T-helper 2 cell treated with Interferon-gamma antibody and Interleukin-4, amounts not matched to agents 100 ng/mL and 5 ng/mL, for 36 hours (primary cell): ENCODE data around the gene EFS. TPM values are rescaled to one million over a fixed set of nuclear protein-coding genes. Genes with fewer than 3 reads are reported as not detected.
"Not testable (repeated sequence)": the region's sequence is repeated elsewhere in the genome, so short reads cannot be mapped to it uniquely, and the experiment has no call there.

Experiments used
- intact Hi-C: fragments of 100-400 bp; cut with micrococcal nuclease; formaldehyde crosslinking; loops from one replicate; pipeline ENCODE4 v1.15.1; 2023
- total RNA-seq: library from RNA; stranded (reverse); gene quantifications from 2 replicates; pipeline ENCODE4 v1.2.3, GENCODE V29; 2022

The EFS gene
- total RNA-seq, 1 donor from 2014 or later: not detected

DNA sequence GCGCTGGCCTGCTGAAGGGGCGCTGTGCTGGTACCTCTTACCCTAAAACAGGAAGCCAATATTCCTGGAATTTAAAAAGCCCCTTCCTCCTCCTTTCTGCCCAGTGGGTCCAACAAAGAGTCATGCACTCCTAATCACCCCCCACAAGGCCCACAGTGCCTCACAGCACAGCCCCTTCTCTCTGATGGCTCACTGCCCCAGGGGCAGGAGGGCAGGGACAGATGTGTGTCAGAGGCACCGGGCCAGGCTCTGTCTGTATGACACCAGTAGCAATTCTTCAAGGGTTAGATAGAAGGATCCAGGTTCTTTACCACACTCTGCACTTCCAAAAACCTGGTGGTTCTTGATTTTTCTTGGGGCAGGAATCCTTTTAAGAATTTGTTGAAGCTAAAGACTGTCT lies 34.2 kb upstream of the EFS start:
- intact Hi-C loops: no loop called here

DNA sequence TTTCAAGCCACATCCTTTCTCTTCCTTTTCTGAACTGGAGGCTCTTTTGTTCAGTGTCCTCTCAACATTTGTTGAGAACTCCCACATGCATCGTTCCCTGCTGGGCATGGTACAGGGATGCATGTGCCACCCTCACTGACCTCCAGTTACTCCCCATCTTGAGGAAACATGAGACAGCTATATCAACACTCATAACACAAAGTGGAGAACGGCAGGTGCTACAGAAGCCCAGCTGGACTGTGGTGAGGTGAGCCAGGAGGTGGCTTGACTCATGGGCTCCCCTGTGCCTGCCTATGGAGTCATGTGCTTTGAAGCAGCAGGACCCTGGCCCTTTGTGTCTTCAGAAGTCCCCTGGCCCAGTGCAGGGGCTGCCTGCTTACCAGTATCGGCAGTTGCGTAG lies 33.4 kb upstream of the EFS start:
- intact Hi-C loops: no loop called here

DNA sequence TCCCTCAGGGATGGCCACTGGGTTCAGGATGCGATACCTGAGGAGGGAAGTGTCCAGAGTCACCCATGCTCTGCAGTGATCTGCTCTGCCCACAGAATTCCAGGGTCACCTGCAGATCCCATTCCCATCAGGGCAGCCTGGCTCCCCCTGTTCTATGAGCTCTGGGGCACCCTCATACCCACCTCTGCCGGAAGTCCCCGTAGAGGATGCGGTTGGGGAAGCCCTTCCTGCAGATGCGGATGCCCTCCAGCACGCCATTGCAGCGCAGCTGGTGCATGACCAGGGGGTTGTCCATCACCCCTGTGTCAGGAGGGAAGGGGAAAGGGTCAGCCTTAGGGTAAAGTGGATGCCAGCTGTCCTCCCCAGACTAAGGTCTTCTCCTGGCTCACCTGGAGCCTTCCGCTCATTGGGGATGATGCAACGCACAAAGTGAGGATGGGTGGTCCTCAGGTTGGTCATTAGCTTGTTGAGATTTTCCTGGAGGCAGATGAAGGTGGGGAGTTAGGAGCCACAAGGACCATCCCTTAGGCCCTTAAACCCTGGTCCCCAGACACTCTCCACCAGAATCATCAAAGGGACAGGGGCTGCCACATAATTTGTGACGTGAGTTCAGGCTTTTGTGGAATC lies 31.9 kb upstream of the EFS start:
- intact Hi-C loops: no loop called here

DNA sequence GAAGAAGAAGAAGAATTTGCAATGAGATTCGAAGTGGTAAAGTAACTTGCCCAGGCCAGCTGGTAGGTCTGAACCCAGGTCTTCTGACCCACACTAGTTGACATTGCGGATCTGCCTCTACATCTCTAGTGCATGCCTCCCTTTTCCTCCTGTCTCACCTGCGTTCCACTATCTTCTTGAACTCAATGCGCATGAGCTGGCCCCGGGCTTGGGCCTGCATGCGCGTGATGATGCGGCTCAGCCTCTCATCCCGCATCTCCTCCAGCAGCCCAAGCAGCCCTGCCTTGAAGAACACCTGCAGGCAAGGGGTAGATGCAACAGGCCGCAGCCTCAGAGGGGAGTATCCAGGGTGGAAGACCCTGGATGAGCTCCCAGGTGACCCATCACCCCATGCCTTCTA lies 31.2 kb upstream of the EFS start:
- intact Hi-C loops: no loop called here

DNA sequence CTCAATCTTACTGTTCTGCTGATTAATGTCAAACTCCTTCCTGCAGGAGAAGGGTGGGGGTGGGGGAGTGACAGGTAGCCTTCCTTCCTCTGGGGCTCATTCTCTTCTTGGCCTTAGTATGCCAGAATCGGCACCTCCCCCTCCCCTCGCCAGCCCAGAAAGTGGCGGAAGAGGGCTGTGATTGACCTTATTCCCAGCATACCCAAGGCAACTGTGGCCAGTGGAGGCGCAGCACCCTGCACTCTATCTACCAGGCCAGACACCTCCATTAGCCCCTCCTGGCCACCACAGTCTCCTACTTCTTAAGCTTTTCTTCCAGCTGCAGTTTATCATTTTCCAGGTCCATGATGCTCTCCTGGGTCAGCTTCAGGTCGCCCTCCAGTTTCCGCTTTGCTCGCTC lies 27.6 kb upstream of the EFS start:
- intact Hi-C loops: no loop called here

DNA sequence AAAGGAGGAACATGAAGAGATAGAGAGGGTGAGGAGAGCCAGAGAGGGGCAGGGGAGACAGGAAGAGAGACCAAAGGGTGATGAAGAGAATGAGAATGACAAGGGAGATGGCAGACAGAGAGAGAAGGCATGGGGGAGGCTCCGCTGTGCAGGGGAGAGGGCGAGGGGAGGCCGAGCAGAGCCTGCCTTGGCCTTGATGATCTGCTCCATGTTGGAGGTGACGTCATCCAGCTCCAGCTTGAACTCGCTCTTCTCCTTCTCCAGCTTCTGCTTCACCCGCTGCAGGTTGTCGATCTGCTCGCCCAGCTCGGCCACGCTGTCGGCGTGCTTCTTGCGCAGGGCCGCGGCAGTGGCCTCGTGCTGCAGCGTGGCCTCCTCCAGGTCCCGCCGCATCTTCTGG lies 24.9 kb upstream of the EFS start:
- intact Hi-C loops: not testable (repeated sequence)

DNA sequence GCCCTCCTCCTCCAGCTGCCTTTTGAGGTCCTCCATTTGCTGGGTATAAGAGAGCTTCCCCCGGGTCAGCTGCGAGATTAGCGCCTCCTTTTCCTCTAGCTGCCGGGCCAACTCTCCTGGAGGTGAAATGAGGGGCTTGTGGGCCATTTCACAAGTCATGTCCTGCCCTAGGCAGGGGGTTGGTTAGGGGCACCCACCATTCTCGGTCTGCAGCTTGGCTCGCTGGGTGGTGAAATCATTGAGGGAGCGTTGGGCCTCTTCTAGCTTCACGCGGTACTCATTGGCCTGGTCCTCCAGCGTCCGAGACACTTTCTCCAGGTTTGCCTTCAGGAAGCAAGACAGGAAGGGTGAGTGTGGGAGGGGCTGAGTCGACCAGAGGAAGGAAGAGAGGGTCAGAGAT lies 24.4 kb upstream of the EFS start:
- intact Hi-C loops: no loop called here

DNA sequence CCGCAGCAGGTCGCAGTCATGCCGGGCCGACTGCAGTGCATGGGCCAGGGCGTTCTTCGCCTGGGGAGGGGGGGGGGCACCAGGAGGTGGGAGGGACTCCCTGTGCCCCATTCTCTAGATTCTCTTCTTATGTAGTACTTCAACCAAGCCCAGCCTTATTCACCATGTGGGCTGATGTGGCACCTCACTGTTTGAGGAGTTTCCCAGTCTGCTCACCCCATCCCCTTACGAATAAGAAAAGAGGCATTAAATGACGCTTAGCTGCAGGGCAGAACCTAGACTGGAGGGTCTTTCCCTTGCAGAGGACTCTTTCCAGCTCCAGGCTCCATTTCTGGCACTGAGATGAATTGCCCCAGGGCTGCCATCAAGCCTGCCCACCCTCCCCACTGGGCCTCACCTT lies 24.0 kb upstream of the EFS start:
- intact Hi-C loops: no loop called here

DNA sequence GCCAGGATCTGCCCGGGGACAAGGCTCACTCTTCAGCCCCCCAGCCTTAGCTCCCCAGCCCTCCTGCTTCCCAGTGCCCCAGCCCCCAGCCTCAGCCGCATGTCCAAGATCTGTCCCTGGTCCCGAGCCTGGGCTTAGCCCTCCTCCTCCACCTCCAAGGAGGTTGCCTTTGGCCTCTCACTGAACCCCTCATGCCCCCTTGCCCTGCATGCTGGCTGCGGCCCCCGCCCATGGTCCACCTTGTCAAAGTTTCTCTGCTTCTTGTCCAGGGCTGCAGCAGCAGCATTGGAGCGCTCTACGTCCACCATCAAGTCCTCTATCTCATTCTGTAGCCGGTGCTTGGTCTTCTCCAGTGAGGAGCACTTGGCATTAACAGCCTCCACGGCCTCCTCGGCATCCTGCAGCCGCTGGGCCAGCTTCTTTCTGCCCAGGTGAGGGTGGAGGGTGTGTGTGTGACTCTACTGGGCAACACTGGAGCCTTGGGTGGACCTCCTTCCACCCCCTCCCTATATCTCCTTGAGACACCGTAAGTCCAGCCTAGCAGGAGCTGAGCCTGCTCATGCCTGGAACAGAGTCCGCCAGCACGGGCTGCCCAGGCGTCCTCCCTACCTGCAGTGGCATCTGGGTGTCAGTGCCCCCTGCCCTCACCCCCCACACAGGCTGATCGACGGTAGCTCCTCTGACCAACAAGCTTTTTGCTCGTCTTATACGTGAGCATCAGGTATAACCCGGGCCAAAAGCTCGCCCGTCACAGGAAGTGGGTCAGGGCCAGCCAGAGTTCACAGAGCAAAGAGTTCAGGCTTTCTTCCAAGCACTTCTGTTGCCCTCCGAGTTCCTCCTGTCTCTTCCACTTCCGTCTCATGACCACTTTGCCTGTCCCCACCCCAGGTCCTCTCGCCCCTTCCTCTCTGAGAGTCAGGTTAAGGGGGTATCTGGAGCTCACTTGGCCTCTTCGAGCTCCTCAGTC lies 23.2 kb upstream of the EFS start:
- intact Hi-C loops: no loop called here

DNA sequence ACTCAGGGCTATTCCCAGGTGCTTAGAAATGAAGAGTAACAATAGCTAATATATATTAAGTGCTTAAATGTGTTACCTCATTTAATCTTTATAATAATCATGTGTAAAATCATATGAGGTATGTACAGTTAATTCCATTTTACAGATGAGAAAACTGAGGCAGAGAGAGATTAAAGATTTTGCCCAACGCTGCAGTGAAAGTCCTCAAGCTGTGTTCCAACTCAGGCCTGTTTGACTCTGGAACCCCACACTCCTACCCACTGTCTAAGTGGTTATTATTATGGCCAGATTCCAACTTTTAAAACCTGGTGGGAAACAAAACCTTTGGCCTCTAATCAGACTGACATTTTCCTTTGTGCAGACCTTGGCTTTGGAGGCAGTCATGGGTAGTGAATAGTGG lies 22.0 kb upstream of the EFS start:
- intact Hi-C loops: no loop called here

DNA sequence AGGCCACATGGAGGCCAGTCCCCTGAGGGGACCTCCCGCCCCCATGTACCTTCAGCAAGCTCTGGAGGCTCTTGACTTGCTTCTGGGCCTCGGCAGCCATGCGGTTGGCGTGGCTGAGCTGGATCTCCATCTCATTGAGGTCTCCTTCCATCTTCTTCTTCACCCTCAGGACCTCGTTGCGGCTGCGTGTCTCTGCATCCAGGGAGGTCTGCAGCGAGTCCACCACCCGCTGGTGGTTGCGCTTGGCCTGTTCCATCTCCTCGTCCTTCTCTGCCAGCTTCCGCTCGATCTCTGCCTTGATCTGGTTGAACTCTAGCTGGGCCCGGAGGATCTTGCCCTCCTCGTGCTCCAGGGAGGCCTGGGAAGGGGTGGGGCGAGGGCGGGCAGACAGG lies 21.3 kb upstream of the EFS start:
- intact Hi-C loops: not testable (repeated sequence)

DNA sequence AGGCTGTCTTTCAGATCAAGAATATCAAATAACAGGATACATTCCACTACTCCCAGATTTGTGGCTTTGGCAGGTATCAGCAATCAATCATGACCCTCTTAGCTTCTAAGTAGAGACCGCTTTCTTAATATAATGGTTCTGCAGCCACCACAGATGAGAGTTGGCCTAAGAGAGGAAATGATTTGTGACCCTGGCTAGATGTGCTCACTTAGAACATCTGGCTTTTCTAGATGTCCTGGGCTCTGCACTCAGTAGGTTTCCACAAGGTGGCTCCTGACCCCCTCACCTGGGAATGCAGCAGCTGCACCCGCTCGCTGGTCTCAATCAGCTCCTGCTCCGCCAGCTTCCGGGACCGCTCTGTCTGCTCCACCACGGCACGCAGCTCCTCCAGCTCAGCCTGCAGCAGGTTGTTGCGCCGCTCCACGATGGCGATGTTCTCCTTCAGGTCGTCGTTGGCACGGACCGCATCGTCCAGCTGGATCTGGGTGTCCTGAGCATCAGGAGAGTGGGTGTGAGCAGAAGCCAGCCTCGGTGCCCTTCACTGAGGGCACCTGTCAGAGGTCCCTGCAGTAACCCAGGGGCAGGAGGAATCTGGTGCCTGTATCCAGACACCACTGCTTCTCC lies 20.8 kb upstream of the EFS start:
- intact Hi-C loops: no loop called here

DNA sequence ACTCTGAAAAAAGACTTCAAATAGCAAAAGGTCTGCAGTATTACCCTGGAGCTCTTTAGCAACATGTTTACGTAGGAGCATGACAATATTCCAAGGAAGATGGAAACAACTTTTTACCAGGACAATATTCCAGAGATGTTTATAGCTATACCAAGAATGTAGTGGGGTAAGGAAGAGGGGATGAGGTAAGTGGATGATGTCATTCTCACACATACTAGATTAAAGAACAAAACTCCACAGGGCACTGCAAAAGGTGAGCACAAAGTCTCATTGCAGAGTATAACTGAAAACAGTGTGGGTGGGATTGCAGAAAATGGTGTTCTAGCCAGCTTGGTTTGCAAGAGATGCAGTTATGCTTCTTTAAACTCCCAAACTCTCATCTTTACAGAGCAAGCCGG lies 20.3 kb upstream of the EFS start:
- intact Hi-C loops: no loop called here

DNA sequence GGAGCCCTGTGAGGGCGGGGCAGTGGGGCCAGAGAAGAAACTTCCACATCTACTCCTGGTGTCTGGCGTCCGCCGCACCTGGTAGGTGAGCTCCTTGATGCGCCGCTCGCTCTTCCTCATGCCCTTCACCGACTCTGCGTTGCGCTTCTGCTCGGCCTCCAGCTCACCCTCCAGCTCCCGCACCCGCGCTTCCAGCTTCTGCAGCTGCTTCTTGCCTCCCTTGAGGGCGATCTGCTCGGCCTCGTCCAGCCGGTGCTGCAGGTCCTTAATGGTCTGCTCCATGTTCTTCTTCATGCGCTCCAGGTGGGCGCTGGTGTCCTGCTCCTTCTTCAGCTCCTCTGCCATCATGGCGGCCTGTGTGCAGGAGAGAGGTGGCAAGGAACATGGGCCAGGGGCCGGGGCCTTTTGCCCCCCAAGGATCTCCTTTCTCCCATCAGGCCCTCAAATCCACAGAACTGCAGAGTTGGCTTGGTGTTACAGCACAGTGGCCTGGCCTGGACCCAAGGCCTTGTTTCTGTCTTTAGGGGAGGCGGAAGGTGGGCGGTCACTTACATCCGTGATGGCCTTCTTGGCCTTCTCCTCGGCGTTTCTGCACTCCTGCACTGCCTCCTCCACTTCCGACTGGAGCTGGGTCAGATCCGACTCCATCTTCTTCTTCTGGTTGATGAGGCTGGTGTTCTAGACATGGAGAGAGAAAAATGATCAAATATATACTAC lies 19.6 kb upstream of the EFS start:
- intact Hi-C loops: no loop called here

DNA sequence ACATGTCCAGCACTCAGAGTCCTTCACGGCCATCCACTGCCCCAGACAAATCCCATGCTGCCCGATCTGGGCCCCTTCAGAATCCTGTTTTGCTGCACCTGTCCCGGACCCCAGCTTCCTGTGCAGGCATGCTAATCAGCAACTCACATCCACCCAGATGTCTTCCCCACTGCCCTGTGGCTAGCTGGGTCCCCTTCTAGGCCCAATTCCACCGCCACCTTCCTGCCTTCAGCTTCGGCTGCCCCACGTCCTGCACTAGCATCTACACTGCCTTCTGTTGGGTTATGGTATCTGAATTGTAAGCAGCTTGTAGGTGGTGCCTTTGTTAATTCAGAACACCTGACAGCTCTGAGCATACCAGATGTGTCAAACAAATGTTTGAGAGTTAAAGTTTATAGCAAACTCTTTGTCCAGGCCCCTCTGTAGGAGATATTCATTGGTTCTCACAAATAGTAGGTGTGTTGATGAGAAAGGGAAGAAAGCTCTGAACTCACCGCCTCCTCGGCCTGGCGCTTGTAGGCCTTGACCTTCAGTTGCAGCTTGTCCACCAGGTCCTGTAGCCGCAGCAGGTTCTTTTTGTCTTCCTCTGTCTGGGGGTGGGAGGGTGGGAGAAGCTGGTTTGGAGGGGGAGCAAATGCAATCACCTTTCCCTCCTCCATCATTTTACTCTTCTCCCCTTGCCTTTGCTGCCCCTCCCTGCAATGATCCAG lies 17.9 kb upstream of the EFS start:
- intact Hi-C loops: no loop called here

DNA sequence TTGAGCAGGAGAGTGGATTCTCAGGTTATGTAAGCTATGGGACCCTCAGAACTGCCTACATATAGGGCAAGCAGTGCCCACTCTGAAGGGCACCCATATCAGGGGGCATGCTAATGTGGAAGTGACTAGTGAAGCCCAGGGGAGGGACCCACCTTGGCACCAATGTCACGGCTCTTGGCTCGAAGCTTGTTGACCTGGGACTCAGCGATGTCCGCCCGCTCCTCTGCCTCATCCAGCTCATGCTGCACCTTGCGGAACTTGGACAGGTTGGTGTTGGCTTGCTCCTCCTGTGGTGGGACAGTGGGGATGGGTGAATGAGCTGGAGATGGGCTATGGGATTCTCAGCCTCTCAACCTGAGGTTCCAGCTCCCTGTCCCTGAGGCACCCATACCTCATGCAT lies 17.3 kb upstream of the EFS start:
- intact Hi-C loops: no loop called here

DNA sequence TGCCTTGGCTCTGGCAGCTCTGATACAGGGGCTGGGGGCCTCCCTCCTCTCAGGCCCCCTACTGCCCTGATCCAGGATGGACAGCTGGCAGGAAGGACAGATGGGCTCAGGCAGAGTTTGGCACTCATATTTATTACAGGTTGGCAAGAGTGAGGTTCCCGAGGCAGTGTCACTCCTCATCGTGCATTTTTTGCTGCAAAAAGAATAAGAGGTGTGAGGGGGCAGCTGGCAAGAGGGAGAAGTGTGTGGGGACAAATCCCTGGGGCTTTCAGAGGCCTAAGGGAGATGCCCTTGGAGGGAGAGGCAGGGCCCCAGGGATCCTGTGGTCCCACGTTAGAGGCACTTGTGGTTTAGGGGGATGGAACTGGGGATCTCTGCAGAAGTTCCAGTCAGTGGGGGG lies 16.9 kb upstream of the EFS start:
- intact Hi-C loops: no loop called here

DNA sequence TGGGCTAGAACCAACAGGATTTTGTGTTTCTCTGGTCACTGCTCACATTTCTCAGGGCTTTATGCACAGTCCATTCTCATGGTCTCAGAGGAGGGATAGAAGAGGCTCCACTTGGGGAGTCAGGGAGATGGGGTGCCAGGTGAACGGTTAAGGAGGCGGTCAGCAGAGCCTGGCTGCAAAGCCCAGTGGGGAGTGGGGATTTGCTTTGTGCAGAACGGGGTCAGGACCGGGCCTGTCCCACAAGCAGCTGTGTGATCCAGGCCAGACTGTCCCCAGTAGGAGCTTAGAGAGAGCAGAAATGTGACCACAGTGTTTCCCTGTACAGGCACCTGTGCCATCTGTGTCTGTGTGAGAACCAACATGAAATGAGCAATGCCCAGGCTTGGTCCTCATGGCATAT lies 16.0 kb upstream of the EFS start:
- intact Hi-C loops: loop anchor here (1.0 kb wide), 3 partner anchors 53 to 261 kb away; no protein-coding TSS in a partner anchor

DNA sequence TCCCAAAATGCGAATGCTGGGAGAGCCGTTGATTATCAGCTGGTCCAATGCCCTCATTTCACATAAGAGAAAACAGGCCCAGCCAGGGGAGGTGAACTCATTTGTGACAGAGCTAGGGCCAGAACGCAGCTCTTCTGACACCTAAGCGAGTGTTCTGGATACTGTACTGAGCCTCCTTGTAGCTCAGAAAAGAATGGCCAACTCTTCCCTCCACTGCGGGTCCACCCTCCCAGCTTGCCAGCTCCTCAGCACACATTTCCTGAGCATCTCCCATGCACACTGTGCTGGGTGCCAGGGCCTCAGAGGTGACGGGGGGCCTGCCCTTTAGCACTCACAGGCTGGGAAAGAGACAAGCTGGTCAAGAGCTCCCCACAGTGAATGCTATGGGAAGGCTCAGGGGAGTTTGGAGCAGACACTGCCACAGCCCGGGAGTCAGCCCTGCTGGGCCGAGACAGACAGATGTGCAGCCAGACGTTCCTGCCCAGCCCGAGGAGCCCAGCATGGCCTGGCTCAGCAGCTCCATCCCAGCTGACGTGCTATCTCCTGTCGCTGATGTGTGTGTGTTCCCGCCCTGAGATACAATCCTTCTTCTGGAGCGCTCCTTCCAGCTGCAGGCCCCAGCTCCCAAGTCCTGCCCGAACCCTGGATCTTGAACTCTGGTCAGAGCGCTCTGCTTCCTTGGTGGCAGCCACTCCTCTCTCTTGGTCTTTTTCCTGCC lies 15.4 kb upstream of the EFS start:
- intact Hi-C loops: loop anchor here (1.0 kb wide), 3 partner anchors 52 to 260 kb away; no protein-coding TSS in a partner anchor
